ENCODE measurements around the gene MIX23.

DNA sequence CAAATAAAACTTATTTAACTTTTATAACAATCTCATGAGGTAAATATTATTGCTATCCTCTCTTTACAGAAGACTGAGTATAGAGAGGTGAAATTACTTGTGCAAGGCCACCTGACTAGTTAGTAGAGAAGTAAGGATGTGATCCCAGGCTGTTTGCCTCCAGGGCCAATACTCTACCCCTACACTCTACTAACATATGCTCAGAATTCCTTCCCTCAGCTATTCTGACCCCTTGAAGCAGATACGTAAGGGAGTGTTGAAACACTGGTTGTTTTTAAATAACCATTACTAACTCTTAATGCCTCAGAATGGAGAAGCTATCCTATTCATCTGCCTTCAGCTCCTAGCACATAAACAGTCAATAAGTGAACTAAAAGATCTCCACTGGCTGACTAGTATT lies 33.9 kb downstream of the MIX23 start:
- TF ChIP-seq, protein P1, sequence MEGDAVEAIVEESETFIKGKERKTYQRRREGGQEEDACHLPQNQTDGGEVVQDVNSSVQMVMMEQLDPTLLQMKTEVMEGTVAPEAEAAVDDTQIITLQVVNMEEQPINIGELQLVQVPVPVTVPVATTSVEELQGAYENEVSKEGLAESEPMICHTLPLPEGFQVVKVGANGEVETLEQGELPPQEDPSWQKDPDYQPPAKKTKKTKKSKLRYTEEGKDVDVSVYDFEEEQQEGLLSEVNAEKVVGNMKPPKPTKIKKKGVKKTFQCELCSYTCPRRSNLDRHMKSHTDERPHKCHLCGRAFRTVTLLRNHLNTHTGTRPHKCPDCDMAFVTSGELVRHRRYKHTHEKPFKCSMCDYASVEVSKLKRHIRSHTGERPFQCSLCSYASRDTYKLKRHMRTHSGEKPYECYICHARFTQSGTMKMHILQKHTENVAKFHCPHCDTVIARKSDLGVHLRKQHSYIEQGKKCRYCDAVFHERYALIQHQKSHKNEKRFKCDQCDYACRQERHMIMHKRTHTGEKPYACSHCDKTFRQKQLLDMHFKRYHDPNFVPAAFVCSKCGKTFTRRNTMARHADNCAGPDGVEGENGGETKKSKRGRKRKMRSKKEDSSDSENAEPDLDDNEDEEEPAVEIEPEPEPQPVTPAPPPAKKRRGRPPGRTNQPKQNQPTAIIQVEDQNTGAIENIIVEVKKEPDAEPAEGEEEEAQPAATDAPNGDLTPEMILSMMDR (IDR thresholded peaks at IDR 0.05; ENCODE audit: low read depth, low read length, missing input control): no peak
- TF ChIP-seq, protein P2, sequence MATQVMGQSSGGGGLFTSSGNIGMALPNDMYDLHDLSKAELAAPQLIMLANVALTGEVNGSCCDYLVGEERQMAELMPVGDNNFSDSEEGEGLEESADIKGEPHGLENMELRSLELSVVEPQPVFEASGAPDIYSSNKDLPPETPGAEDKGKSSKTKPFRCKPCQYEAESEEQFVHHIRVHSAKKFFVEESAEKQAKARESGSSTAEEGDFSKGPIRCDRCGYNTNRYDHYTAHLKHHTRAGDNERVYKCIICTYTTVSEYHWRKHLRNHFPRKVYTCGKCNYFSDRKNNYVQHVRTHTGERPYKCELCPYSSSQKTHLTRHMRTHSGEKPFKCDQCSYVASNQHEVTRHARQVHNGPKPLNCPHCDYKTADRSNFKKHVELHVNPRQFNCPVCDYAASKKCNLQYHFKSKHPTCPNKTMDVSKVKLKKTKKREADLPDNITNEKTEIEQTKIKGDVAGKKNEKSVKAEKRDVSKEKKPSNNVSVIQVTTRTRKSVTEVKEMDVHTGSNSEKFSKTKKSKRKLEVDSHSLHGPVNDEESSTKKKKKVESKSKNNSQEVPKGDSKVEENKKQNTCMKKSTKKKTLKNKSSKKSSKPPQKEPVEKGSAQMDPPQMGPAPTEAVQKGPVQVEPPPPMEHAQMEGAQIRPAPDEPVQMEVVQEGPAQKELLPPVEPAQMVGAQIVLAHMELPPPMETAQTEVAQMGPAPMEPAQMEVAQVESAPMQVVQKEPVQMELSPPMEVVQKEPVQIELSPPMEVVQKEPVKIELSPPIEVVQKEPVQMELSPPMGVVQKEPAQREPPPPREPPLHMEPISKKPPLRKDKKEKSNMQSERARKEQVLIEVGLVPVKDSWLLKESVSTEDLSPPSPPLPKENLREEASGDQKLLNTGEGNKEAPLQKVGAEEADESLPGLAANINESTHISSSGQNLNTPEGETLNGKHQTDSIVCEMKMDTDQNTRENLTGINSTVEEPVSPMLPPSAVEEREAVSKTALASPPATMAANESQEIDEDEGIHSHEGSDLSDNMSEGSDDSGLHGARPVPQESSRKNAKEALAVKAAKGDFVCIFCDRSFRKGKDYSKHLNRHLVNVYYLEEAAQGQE (IDR thresholded peaks at IDR 0.05): no peak
- TF ChIP-seq JUND (IDR thresholded peaks at IDR 0.05) (no peak), YY1 (IDR thresholded peaks at IDR 0.05) (no peak), EGR1 (IDR thresholded peaks at IDR 0.05; ENCODE audit: low read depth in 2 of 2) (no peak), SP1 (IDR thresholded peaks at IDR 0.05) (no peak), FOXA1 (IDR thresholded peaks at IDR 0.05) (no peak), RAD21 (IDR thresholded peaks at IDR 0.05) (no peak), TAF1 (conservative IDR thresholded peaks at IDR 0.05) (no peak), HNF4G (IDR thresholded peaks at IDR 0.05) (no peak)
- TF ChIP-seq, protein P3, sequence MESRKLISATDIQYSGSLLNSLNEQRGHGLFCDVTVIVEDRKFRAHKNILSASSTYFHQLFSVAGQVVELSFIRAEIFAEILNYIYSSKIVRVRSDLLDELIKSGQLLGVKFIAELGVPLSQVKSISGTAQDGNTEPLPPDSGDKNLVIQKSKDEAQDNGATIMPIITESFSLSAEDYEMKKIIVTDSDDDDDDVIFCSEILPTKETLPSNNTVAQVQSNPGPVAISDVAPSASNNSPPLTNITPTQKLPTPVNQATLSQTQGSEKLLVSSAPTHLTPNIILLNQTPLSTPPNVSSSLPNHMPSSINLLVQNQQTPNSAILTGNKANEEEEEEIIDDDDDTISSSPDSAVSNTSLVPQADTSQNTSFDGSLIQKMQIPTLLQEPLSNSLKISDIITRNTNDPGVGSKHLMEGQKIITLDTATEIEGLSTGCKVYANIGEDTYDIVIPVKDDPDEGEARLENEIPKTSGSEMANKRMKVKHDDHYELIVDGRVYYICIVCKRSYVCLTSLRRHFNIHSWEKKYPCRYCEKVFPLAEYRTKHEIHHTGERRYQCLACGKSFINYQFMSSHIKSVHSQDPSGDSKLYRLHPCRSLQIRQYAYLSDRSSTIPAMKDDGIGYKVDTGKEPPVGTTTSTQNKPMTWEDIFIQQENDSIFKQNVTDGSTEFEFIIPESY (IDR thresholded peaks at IDR 0.05): no peak
- TF ChIP-seq, protein P4, sequence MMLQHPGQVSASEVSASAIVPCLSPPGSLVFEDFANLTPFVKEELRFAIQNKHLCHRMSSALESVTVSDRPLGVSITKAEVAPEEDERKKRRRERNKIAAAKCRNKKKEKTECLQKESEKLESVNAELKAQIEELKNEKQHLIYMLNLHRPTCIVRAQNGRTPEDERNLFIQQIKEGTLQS (IDR thresholded peaks at IDR 0.05): no peak
- TF ChIP-seq, protein P5, sequence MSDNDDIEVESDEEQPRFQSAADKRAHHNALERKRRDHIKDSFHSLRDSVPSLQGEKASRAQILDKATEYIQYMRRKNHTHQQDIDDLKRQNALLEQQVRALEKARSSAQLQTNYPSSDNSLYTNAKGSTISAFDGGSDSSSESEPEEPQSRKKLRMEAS (IDR thresholded peaks at IDR 0.05): no peak
